HepG2 (cell line): Measurements from ENCODE around the gene ACBD6. TPM values are rescaled to one million over a fixed set of nuclear protein-coding genes. Genes with fewer than 3 reads are reported as not detected.
A peak's percentile ranks its signal among the peaks of the same experiment; 100 is the strongest.

Experiments used
- CEBPB ChIP-seq: IDR thresholded peaks from 2 replicates; pipeline ENCODE4 v1.6.1; 2011; ENCODE audit warnings: low read depth, low read length, improper control_type of control experiment, borderline replicate concordance
- EZH2 ChIP-seq: conservative IDR thresholded peaks from 2 replicates; pipeline ENCODE4 v1.6.1; 2012; ENCODE audit warnings: mild to moderate bottlenecking, low read depth, low read length, moderate library complexity
- FOXA3 ChIP-seq: IDR thresholded peaks from 2 replicates; pipeline ENCODE4 v1.6.1; 2016; ENCODE audit warnings: missing genetic modification reagents, missing compliant biosample characterization
- FOXK2 ChIP-seq: fragments of 450-650 bp; IDR thresholded peaks from 2 replicates; pipeline ENCODE4 v1.6.1; 2016
- HOXA3 ChIP-seq: sonication (generic); formaldehyde crosslinking; IDR thresholded peaks from 2 replicates; pipeline ENCODE4 v1.5.0; 2020; ENCODE audit warnings: missing genetic modification reagents
- KLF16 ChIP-seq, 2 experiments: sonication (generic) in 1 of 2; formaldehyde crosslinking in 1 of 2; IDR thresholded peaks; 2 replicates each; pipeline versions ENCODE4 v1.6.1 to v1.8.0; 2016 to 2023; ENCODE audit warnings: missing genetic modification reagents in 2 of 2, missing compliant biosample characterization in 1 of 2
- MED1 ChIP-seq: sonication (generic); formaldehyde crosslinking; IDR thresholded peaks from 2 replicates; pipeline ENCODE4 v1.4.0; 2020; ENCODE audit warnings: missing genetic modification reagents
- NCOA2 ChIP-seq: sonication (generic); formaldehyde crosslinking; IDR thresholded peaks from 2 replicates; pipeline ENCODE4 v1.8.0; 2022; ENCODE audit warnings: inconsistent platforms
- NFKB2 ChIP-seq: sonication (generic); formaldehyde crosslinking; IDR thresholded peaks from 2 replicates; pipeline ENCODE4 v1.4.0; 2020; ENCODE audit warnings: missing genetic modification reagents, borderline replicate concordance
- POGZ ChIP-seq: sonication (generic); formaldehyde crosslinking; IDR thresholded peaks from 2 replicates; pipeline ENCODE4 v1.4.0; 2020; ENCODE audit warnings: mild to moderate bottlenecking, missing genetic modification reagents
- RARA ChIP-seq: IDR thresholded peaks from 2 replicates; pipeline ENCODE4 v1.6.1; 2016; ENCODE audit warnings: missing genetic modification reagents, missing compliant biosample characterization
- RXRB ChIP-seq: IDR thresholded peaks from 2 replicates; pipeline ENCODE4 v1.6.1; 2016; ENCODE audit warnings: borderline replicate concordance, missing genetic modification reagents, missing compliant biosample characterization
- TBP ChIP-seq: sonication (generic); formaldehyde crosslinking; IDR thresholded peaks from 2 replicates; pipeline ENCODE4 v1.5.0; 2020; ENCODE audit warnings: missing genetic modification reagents
- YY1 ChIP-seq: IDR thresholded peaks from 2 replicates; pipeline ENCODE4 v1.6.1; 2011; ENCODE audit warnings: low read length, low read depth, moderate library complexity, mild to moderate bottlenecking; ENCODE audit not compliant: insufficient read depth, insufficient replicate concordance
- ZMYM4 ChIP-seq: sonication (generic); formaldehyde crosslinking; IDR thresholded peaks from 2 replicates; pipeline ENCODE4 v1.8.1; 2023; ENCODE audit warnings: mild to moderate bottlenecking, missing genetic modification reagents
- ZNF160 ChIP-seq: sonication (generic); formaldehyde crosslinking; IDR thresholded peaks from 2 replicates; pipeline ENCODE4 v1.8.0; 2022; ENCODE audit warnings: mild to moderate bottlenecking, inconsistent platforms, missing genetic modification reagents
- ZNF30 ChIP-seq: sonication (generic); formaldehyde crosslinking; IDR thresholded peaks from 2 replicates; pipeline ENCODE4 v1.5.0; 2020; ENCODE audit warnings: mild to moderate bottlenecking, missing genetic modification reagents
- ZNF556 ChIP-seq: sonication (generic); formaldehyde crosslinking; IDR thresholded peaks from 2 replicates; pipeline ENCODE4 v1.4.0; 2020; ENCODE audit warnings: mild to moderate bottlenecking, missing genetic modification reagents, borderline replicate concordance
- ZNF644 ChIP-seq: IDR thresholded peaks from 2 replicates; pipeline ENCODE4 v1.6.1; 2016; ENCODE audit warnings: low read depth
- ZNF841 ChIP-seq: sonication (generic); formaldehyde crosslinking; IDR thresholded peaks from 2 replicates; pipeline ENCODE4 v1.8.1; 2023; ENCODE audit warnings: missing genetic modification reagents, borderline replicate concordance
- polyA plus RNA-seq, 8 experiments: library from polyadenylated mRNA; depleted of rRNA in 3 of 8; stranded (reverse) in 7 of 8; unstranded in 1 of 8; fragments of >200 nt; fragmentation: Illumina TruSeq in 4 of 8; extraction: Trizol in 4 of 8; gene quantifications; 2 replicates each; pipeline versions ENCODE4 v1.2.1 to v1.2.3, GENCODE V29; 2011 to 2016; ENCODE audit warnings: low read depth in 4 of 8, missing spikeins in 1 of 8, mixed read lengths in 1 of 8; ENCODE audit not compliant: insufficient read depth in 1 of 8
- total RNA-seq, 5 experiments: library from RNA; depleted of rRNA; stranded (reverse); fragments of >200 nt; fragmentation: Illumina TruSeq; extraction: Trizol; gene quantifications; 2 replicates each; pipeline ENCODE4 v1.2.3, GENCODE V29; 2016; ENCODE audit warnings: low read depth in 1 of 5
- TF ChIP-seq, protein P1 (sequence below): sonication (generic); formaldehyde crosslinking; IDR thresholded peaks from 2 replicates; pipeline ENCODE4 v1.4.0; 2020; ENCODE audit warnings: missing genetic modification reagents
- TF ChIP-seq, protein P2 (sequence below): IDR thresholded peaks from 2 replicates; pipeline ENCODE4 v1.4.0; 2020; ENCODE audit warnings: mild to moderate bottlenecking, missing genetic modification reagents
- TF ChIP-seq, protein P3 (sequence below): sonication (generic); formaldehyde crosslinking; IDR thresholded peaks from 2 replicates; pipeline ENCODE4 v1.8.0; 2022; ENCODE audit warnings: mild to moderate bottlenecking, missing genetic modification reagents, borderline replicate concordance
- TF ChIP-seq, protein P4 (sequence below): sonication (generic); formaldehyde crosslinking; IDR thresholded peaks from 2 replicates; pipeline ENCODE4 v1.8.0; 2022; ENCODE audit warnings: low read depth, missing genetic modification reagents

Gene ACBD6
- total and polyA plus RNA-seq, 2 of the 13 experiments (the other 11 are each of a cell fraction or from before 2014, with no cell fraction given) = 33.5 to 47.2 TPM

DNA sequence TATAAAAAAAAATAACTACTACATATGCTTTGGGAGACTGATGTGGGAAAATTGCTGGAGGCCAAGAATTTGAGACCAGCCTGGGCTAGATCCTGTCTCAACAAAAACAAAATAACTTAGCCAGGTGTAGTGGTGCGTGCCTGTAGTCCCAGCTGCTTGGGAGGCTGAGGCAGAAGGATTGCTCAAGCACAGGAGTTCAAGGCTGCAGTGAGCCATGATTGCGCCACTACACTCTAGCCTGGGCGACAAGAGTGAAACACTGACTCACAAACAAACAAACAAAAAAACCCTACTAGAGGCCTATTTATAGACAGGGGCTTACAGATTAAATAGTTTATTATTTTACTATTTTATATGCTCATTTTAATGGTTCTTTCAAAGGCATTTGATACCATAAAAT is 192.3 kb downstream of the ACBD6 start (continued):
- TF ChIP-seq, protein P1, sequence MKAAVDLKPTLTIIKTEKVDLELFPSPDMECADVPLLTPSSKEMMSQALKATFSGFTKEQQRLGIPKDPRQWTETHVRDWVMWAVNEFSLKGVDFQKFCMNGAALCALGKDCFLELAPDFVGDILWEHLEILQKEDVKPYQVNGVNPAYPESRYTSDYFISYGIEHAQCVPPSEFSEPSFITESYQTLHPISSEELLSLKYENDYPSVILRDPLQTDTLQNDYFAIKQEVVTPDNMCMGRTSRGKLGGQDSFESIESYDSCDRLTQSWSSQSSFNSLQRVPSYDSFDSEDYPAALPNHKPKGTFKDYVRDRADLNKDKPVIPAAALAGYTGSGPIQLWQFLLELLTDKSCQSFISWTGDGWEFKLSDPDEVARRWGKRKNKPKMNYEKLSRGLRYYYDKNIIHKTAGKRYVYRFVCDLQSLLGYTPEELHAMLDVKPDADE = no peak
- TF ChIP-seq, protein P2, sequence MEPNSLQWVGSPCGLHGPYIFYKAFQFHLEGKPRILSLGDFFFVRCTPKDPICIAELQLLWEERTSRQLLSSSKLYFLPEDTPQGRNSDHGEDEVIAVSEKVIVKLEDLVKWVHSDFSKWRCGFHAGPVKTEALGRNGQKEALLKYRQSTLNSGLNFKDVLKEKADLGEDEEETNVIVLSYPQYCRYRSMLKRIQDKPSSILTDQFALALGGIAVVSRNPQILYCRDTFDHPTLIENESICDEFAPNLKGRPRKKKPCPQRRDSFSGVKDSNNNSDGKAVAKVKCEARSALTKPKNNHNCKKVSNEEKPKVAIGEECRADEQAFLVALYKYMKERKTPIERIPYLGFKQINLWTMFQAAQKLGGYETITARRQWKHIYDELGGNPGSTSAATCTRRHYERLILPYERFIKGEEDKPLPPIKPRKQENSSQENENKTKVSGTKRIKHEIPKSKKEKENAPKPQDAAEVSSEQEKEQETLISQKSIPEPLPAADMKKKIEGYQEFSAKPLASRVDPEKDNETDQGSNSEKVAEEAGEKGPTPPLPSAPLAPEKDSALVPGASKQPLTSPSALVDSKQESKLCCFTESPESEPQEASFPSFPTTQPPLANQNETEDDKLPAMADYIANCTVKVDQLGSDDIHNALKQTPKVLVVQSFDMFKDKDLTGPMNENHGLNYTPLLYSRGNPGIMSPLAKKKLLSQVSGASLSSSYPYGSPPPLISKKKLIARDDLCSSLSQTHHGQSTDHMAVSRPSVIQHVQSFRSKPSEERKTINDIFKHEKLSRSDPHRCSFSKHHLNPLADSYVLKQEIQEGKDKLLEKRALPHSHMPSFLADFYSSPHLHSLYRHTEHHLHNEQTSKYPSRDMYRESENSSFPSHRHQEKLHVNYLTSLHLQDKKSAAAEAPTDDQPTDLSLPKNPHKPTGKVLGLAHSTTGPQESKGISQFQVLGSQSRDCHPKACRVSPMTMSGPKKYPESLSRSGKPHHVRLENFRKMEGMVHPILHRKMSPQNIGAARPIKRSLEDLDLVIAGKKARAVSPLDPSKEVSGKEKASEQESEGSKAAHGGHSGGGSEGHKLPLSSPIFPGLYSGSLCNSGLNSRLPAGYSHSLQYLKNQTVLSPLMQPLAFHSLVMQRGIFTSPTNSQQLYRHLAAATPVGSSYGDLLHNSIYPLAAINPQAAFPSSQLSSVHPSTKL (CRISPR knock-in tag) = peak; percentile 70
- TF ChIP-seq FOXK2 = no peak
- TF ChIP-seq NCOA2 (CRISPR knock-in tag) = peak; percentile 38; the same call in 1 of the 2 replicates
- peak; percentile 47; the same call in 1 of the 2 replicates for TF ChIP-seq POGZ (CRISPR knock-in tag)
- 0 out of 2 replicates have a peak, but pooled peaks have one; percentile 15 for TF ChIP-seq ZNF644 (CRISPR knock-in tag)
- TF ChIP-seq RARA (CRISPR knock-in tag) = peak; percentile 81
- TF ChIP-seq YY1 = no peak
- no peak for TF ChIP-seq MED1
- no peak for TF ChIP-seq ZNF556
- no peak for TF ChIP-seq EZH2
- TF ChIP-seq CEBPB = peak; percentile 95
- no peak for TF ChIP-seq ZNF841 (CRISPR knock-in tag)
- TF ChIP-seq TBP (CRISPR knock-in tag) = no peak
- peak; percentile 53; the same call in 1 of the 2 replicates for TF ChIP-seq ZMYM4 (CRISPR knock-in tag)
- TF ChIP-seq, protein P3, sequence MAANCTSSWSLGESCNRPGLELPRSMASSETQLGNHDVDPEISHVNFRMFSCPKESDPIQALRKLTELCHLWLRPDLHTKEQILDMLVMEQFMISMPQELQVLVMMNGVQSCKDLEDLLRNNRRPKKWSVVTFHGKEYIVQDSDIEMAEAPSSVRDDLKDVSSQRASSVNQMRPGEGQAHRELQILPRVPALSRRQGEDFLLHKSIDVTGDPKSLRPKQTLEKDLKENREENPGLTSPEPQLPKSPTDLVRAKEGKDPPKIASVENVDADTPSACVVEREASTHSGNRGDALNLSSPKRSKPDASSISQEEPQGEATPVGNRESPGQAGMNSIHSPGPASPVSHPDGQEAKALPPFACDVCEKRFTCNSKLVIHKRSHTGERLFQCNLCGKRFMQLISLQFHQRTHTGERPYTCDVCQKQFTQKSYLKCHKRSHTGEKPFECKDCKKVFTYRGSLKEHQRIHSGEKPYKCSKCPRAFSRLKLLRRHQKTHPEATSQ (CRISPR knock-in tag) = no peak
- no peak for TF ChIP-seq NFKB2
- no peak for TF ChIP-seq ZNF30 (CRISPR knock-in tag)
- TF ChIP-seq FOXA3 (CRISPR knock-in tag) = peak; percentile 46; the same call in 1 of the 2 replicates
- TF ChIP-seq, protein P4, sequence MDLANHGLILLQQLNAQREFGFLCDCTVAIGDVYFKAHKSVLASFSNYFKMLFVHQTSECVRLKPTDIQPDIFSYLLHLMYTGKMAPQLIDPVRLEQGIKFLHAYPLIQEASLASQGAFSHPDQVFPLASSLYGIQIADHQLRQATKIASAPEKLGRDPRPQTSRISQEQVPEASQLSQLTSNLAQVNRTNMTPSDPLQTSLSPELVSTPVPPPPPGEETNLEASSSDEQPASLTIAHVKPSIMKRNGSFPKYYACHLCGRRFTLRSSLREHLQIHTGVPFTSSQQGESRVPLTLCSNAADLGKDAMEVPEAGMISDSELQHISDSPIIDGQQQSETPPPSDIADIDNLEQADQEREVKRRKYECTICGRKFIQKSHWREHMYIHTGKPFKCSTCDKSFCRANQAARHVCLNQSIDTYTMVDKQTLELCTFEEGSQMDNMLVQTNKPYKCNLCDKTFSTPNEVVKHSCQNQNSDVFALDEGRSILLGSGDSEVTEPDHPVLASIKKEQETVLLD (CRISPR knock-in tag) = no peak
- peak; percentile 51; the same call in 1 of the 2 replicates for TF ChIP-seq HOXA3 (CRISPR knock-in tag)
- TF ChIP-seq KLF16 (CRISPR knock-in tag; IDR thresholded peaks at IDR 0.05) = no peak
- no peak for TF ChIP-seq ZNF160 (CRISPR knock-in tag)
- 0 out of 2 replicates have a peak, but pooled peaks have one; percentile 12 for TF ChIP-seq RXRB (CRISPR knock-in tag)
